HG03280 (cell line): Measurements from ENCODE around the gene GABRP.
"Not testable (repeated sequence)": the region's sequence is repeated elsewhere in the genome, so short reads cannot be mapped to it uniquely, and the experiment has no call there.

Experiments
- ATAC-seq: cut with Tn5 transposase; IDR thresholded peaks from one replicate; pipeline ENCODE4 v1.9.1; 2021; ENCODE audit warnings: mild to moderate bottlenecking, moderate library complexity; ENCODE audit not compliant: unreplicated experiment

GABRP gene

DNA sequence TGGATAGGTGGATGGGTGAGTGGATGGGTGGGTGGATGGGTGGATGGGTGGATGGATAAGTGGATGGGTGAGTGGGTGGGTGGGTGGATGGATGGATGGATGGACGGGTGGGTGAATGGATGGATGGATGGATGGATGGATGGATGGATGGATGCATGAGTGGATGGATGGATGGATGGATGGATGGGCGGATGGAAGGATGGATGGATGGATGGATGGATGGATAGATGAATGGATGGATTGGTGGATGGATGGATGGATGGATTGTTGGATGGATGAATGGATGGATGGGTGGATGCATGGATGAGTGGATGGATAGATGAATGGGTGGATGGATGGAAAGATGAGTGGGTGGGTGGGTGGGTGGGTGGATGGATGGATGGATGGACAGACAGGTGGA, 29.0 kb upstream of the GABRP start:
- not testable (repeated sequence) for ATAC-seq

DNA sequence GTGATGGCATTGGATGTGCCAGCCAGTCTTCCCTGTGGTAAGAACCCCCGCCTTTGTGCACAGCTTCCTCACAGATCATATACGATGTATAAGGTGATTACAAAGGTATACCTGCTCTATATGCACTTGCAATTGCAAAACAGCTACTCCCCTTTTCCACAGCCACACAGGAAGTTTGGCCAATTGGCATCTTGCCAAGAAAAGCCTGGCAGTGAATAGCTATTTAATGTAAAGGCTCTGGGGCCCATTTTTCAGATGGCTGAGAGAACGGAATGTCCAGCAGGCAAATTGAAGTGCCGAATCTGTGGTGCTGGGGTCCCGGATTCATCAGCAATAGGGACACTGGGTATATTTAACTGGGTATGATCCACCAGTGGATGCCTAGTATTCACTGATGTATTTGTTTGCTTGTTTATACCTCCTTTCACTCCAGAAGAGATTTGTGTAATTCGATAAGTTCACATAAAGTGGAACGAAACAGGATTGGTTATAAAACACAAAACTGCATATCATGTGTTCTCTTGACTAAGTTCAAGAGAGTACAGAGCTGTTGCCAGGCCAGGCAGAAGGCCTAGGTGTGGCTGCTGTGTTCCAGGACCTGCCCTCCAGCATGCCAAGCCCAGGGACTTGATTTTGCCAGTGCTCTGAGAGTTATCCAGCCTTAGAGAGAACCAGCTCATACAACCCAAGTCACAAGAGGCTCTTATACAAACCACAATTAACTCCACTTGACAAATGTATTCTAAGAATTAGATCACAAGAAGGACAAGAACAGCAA, 27.7 kb upstream of the GABRP start:
- ATAC-seq: no peak

DNA sequence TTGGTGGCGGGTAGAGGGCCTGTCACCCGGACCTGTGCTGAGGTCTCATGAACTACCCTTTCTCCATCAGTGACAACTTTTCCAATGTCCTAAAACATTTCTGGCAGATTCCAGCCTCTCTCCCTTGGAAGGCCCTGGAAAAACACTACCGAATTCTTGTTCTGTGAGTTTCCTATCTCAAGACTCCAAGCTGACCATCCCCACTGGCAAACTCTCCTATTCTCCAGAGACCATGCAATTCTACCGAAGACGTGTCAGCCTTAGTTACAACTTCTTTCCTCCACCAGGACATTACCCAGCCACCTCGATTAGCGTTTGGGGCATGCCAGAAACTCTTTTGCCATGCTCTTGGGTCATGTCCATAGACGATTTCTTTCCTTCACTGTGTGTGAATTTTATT, 26.8 kb upstream of the GABRP start:
- no peak for ATAC-seq

GRCh38 chr5:170757182-170757601, 26.3 kb upstream of the GABRP start:
- ATAC-seq: no peak

DNA sequence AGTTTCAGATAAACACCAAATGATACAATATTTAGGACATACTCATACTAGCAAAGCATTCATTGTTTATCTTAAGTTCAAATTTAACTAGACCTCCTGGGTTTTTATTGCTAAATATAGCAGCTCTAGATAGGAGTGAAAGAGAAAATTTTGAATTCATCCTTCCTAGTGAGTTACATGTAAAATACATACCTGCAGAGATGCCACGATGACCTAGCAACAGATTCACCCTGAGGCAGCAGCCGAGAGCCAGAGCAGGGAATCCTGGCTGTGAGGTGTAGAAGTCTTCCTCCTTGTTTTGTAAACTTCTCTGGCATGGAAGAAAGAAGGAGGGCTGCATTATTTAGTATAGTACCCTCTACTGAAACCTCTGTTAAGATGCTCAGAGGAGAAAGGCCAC, 25.9 kb upstream of the GABRP start:
- ATAC-seq: no peak

GRCh38 chr5:170758481-170758880, 25.0 kb upstream of the GABRP start:
- no peak for ATAC-seq

DNA sequence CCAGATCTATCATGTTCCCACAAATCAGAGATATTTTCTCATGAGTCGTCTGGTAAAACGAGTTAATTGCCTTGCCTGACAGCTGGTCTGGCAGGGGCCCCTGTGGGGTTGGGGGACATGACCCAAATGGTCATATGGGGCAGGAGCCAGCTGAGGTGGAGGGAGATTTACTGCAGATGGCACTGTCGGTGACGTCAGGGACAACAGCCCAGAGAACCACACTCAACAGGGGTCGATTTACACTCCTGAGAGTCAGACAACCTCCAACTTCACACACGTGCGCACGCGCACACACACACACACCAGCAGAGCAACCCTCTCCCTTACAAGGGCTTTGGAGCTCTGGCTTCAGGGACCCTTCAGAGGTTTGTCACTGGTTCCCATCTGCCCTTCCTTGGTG, 23.4 kb upstream of the GABRP start:
- no peak for ATAC-seq

GRCh38 chr5:170761048-170761707, 22.3 kb upstream of the GABRP start:
- no peak for ATAC-seq

DNA sequence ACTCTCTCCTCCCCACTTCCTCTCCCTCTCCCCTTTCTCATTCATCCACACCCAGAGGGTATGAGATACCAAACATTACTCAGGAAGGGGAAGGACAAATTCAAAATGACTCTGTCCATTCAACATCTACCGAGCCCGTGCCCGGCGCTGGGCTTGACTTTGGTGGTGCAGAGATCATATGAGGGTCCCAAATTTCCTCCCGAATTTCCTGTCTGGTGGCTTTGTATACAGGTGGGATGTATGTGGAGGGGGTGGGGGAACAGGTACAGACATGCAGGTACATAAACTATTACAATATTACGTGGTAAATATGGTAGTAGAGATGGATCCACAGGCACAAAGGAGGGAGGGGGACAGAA, 21.8 kb upstream of the GABRP start:
- no peak for ATAC-seq

- ATAC-seq: not testable (repeated sequence)
Observed at GRCh38 chr5:170762298-170762697, 21.2 kb upstream of the GABRP start.

- ATAC-seq: not testable (repeated sequence)
Observed at GRCh38 chr5:170765868-170766267, 17.7 kb upstream of the GABRP start.

DNA sequence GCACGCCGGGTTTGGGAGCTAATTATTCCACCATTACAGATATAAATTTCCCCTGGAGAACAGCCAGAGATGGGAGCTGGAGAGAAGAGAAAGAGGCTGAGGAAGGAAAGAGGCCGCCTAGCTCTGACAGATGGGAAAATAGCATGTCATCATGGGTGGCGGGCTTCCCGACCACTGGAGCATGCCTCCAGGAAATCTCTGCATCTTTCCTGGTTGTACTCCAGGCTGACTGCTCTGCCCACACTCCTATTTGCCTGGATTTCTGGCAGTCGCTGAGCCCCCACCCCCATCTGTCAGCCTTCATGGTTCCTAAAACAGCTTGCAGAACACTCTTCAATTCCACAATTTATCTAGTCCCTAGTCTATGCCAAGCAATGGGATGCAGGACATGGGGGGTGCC, 14.3 kb upstream of the GABRP start:
- ATAC-seq: no peak

GRCh38 chr5:170769898-170770416, 13.6 kb upstream of the GABRP start:
- ATAC-seq: no peak

GRCh38 chr5:170771496-170771895, 12.0 kb upstream of the GABRP start:
- ATAC-seq: no peak

- ATAC-seq: no peak
Observed at GRCh38 chr5:170773024-170773985, 10.2 kb upstream of the GABRP start.

- ATAC-seq: no peak
Observed at GRCh38 chr5:170774831-170775230, 8.7 kb upstream of the GABRP start.

GRCh38 chr5:170781946-170782345, 1.6 kb upstream of the GABRP start:
- no peak for ATAC-seq

GRCh38 chr5:170782438-170782837, 1.1 kb upstream of the GABRP start:
- ATAC-seq: no peak

DNA sequence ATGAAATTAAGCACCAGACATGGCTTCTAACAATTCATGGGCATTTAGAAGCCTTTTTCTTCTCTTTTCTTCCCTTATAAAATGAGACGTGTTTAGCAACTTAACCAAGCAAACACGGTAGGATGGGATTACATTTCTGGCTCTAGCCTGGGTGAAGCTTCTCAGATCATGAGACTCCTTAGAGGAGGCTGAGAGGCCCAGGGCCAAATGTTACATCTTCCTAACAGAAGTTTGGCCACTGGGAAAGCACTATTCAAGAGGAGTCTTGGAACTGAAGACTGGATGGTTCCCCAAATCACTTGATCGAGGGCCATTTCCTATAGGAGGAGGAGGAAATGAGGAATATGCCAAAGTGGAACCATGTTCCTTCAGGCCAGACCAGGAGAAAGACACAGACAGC, 1.9 kb downstream of the GABRP start:
- ATAC-seq: no peak

GRCh38 chr5:170787216-170787615, 3.7 kb downstream of the GABRP start:
- no peak for ATAC-seq

DNA sequence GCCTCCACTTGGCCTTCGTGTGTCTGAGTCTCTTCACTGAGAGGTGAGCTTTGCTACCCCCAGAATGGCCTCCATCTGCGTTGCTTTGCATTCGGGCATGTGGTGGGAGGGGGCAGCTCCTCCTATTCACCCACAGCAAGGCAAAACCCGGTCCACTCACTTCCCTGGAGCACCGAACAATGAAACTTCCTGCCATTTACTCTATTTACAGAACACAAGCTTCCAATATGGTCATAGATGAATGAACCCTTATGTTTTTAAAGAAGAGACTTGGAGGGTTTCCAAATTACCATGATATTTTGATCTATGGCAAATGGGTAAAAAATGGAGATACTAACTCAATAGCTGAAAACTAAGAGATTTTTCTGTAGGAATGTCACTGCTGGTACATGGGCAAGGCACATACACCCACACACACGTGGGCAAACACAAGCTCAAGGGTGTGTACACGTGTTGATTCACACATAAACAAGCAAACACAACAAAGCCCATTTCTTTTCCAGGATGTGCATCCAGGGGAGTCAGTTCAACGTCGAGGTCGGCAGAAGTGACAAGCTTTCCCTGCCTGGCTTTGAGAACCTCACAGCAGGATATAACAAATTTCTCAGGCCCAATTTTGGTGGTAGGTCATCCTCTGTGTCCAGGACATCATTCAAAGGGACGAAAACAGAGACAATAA, 5.2 kb downstream of the GABRP start:
- no peak for ATAC-seq
